GM23338 (cell line): ENCODE measurements around the gene AQP6.

Experiments used
- CREB1 ChIP-seq: fragments of 250-450 bp; sonication (Bioruptor Pico); IDR thresholded peaks from 2 replicates; pipeline ENCODE4 v1.5.0; 2020; ENCODE audit warnings: low read depth, mild to moderate bottlenecking, moderate library complexity
- CTCF ChIP-seq, 2 experiments: fragments of 200-600 bp in 1 of 2; sonication (generic) in 1 of 2; conservative IDR thresholded peaks; 2 replicates each; pipeline versions ENCODE4 v1.5.1 to v1.6.1; 2016 to 2017; ENCODE audit warnings: antibody characterized with exemption in 2 of 2, low read depth in 2 of 2, mild to moderate bottlenecking in 2 of 2, moderate library complexity in 1 of 2
- ETS1 ChIP-seq: IDR thresholded peaks from 2 replicates; pipeline ENCODE4 v1.6.1; 2016; ENCODE audit warnings: antibody characterized with exemption
- EZH2 ChIP-seq: fragments of 200-600 bp; sonication (generic); IDR thresholded peaks from one replicate; pipeline ENCODE4 v1.8.0; 2017; ENCODE audit warnings: antibody characterized with exemption, mild to moderate bottlenecking, low read depth; ENCODE audit not compliant: unreplicated experiment
- EZH2phosphoT487 ChIP-seq: fragments of 200-600 bp; sonication (generic); IDR thresholded peaks from one replicate; pipeline ENCODE4 v1.8.1; 2018; ENCODE audit warnings: antibody characterized with exemption; ENCODE audit not compliant: unreplicated experiment
- JUNB ChIP-seq: IDR thresholded peaks from one replicate; pipeline ENCODE4 v1.6.1; 2016; ENCODE audit warnings: antibody characterized with exemption; ENCODE audit not compliant: unreplicated experiment
- NANOG ChIP-seq: IDR thresholded peaks from 2 replicates; pipeline ENCODE4 v1.6.1; 2016; ENCODE audit warnings: antibody characterized with exemption, borderline replicate concordance
- POLR2AphosphoS5 ChIP-seq: IDR thresholded peaks from 2 replicates; pipeline ENCODE4 v1.6.1; 2016; ENCODE audit warnings: antibody characterized with exemption, low read depth
- REST ChIP-seq: IDR thresholded peaks from one replicate; pipeline ENCODE4 v1.6.1; 2018; ENCODE audit warnings: antibody characterized with exemption; ENCODE audit not compliant: unreplicated experiment
- STAT1 ChIP-seq: IDR thresholded peaks from one replicate; pipeline ENCODE4 v1.6.1; 2016; ENCODE audit warnings: antibody characterized with exemption; ENCODE audit not compliant: unreplicated experiment
- ZNF114 ChIP-seq: fragments of 250-450 bp; sonication (Bioruptor Pico); IDR thresholded peaks from 2 replicates; pipeline ENCODE4 v1.5.0; 2020; ENCODE audit warnings: mild to moderate bottlenecking, moderate library complexity
- ZNF331 ChIP-seq: fragments of 250-450 bp; sonication (Bioruptor Pico); IDR thresholded peaks from 2 replicates; pipeline ENCODE4 v1.5.0; 2020; ENCODE audit warnings: low read depth, mild to moderate bottlenecking, moderate library complexity

GRCh38 chr12:49939307-49939706 is 33.4 kb upstream of the AQP6 start:
- TF ChIP-seq CTCF (conservative IDR thresholded peaks at IDR 0.05; ENCODE audit: low read depth in 2 of 2) (no peak), EZH2phosphoT487 (no peak), ZNF114 (CRISPR knock-in tag) (no peak), EZH2 (no peak), NANOG (no peak), REST (no peak), JUNB (no peak), POLR2AphosphoS5 (no peak), STAT1 (no peak), ZNF331 (no peak), CREB1 (CRISPR knock-in tag) (no peak), ETS1 (no peak)
